HCT116 (cell line): ENCODE measurements around the gene UBAP2L.

Experiments used
- ELF1 ChIP-seq: IDR thresholded peaks from 2 replicates; pipeline ENCODE4 v1.6.1; 2012; ENCODE audit warnings: low read depth, borderline replicate concordance
- POLR2AphosphoS5 ChIP-seq: IDR thresholded peaks from 2 replicates; pipeline ENCODE4 v1.6.1; 2011; ENCODE audit warnings: mild to moderate bottlenecking, low read depth, low read length, moderate library complexity
- RAD21 ChIP-seq: IDR thresholded peaks from 2 replicates; pipeline ENCODE4 v1.6.1; 2012; ENCODE audit warnings: low read depth, mild to moderate bottlenecking
- SP1 ChIP-seq: IDR thresholded peaks from 2 replicates; pipeline ENCODE4 v1.6.1; 2012; ENCODE audit warnings: low read depth
- YY1 ChIP-seq: IDR thresholded peaks from 2 replicates; pipeline ENCODE4 v1.6.1; 2011; ENCODE audit warnings: low read length, low read depth, moderate library complexity, mild to moderate bottlenecking; ENCODE audit not compliant: insufficient replicate concordance; ENCODE audit errors: extremely low read depth
- TF ChIP-seq, protein P1 (sequence below), 3 experiments: fragments of 200-600 bp in 1 of 3; sonication (generic) in 1 of 3; IDR thresholded peaks in 2 of 3; conservative IDR thresholded peaks in 1 of 3; 2 replicates each; pipeline ENCODE4 v1.5.1; 2012 to 2017; ENCODE audit warnings: low read depth in 2 of 3, low read length in 2 of 3, antibody characterized with exemption in 1 of 3, borderline replicate concordance in 1 of 3, control low read depth in 1 of 3, mild to moderate bottlenecking in 1 of 3, mixed read lengths in 1 of 3, mixed run types in 1 of 3, moderate library complexity in 1 of 3; ENCODE audit not compliant: insufficient read depth in 1 of 3

DNA sequence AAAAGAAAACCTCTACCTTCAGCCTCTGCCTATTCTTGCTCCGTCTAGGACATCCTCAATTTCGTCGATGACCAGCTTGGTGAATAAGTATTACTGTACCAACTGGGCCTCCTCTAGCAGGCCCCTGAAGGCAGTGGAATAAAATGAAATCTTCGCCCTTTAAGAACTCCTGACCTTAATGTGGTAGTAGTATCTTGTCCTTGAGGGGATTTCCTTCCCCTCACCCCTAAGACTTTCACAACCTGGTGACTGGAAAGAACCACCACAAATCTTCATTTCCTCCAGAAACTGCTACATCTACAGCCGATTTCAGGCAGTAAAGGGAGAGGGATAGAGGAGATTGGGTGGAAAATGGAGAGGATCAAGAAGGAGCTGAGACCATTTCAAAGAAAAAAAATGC, 50.1 kb downstream of the UBAP2L start:
- TF ChIP-seq ELF1 (no peak), POLR2AphosphoS5 (no peak), SP1 (no peak), RAD21 (no peak), YY1 (no peak)
- TF ChIP-seq, protein P1, sequence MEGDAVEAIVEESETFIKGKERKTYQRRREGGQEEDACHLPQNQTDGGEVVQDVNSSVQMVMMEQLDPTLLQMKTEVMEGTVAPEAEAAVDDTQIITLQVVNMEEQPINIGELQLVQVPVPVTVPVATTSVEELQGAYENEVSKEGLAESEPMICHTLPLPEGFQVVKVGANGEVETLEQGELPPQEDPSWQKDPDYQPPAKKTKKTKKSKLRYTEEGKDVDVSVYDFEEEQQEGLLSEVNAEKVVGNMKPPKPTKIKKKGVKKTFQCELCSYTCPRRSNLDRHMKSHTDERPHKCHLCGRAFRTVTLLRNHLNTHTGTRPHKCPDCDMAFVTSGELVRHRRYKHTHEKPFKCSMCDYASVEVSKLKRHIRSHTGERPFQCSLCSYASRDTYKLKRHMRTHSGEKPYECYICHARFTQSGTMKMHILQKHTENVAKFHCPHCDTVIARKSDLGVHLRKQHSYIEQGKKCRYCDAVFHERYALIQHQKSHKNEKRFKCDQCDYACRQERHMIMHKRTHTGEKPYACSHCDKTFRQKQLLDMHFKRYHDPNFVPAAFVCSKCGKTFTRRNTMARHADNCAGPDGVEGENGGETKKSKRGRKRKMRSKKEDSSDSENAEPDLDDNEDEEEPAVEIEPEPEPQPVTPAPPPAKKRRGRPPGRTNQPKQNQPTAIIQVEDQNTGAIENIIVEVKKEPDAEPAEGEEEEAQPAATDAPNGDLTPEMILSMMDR (IDR thresholded peaks at IDR 0.05 in 2 of 3, conservative IDR thresholded peaks at IDR 0.05 in 1 of 3; ENCODE audit: borderline replicate concordance in 1 of 3, insufficient read depth in 1 of 3, low read depth in 2 of 3, low read length in 2 of 3), result no peak
